Activated T-cell treated with anti-CD3 and anti-CD28 coated beads, Interleukin-2, amount 50 U/mL, for 48 hours (primary cell): Measurements from ENCODE around the gene WASHC1.
"Not testable (repeated sequence)": the region's sequence is repeated elsewhere in the genome, so short reads cannot be mapped to it uniquely, and the experiment has no call there.

Source experiments
- DNase-seq, 2 experiments: peaks; one replicate each; pipeline ENCODE4 v3.0.0-alpha.2; 2020

Gene WASHC1

GRCh38 chr9:11206-11605, 18.1 kb downstream of the WASHC1 start:
- peak; percentile 90 to 91 for DNase-seq

- peak; percentile 25 for DNase-seq
These were observed 18.6 kb downstream of the WASHC1 start for GRCh38 chr9:10653-11053.

GRCh38 chr9:10207-10606, 19.0 kb downstream of the WASHC1 start:
- not testable (repeated sequence) for DNase-seq
